ENCODE data around the gene WDR91.

The WDR91 gene

GRCh38 chr7:135158874-135159273, 52.5 kb downstream of the WDR91 start:
- peak overlapping the region in 1 of 3 experiments; percentile 24 for H3K27ac Mint-ChIP-seq

GRCh38 chr7:135158141-135158655, 53.1 kb downstream of the WDR91 start:
- Mint-ChIP-seq H3K4me3 (no peak overlapping the region), H3K27ac (no peak overlapping the region), H3K4me1 (peaks cover 29% of the 10 kb centered on the region), H3K27me3 (ENCODE audit: low read depth) (no peaks in the 10 kb centered on the region), H3K9me3 (peaks cover 61% of the 10 kb centered on the region), H3K36me3 (ENCODE audit: low read depth) (peaks cover 76% of the 10 kb centered on the region)
- no peak for TF ChIP-seq CTCF (IDR thresholded peaks at IDR 0.05; ENCODE audit: unreplicated experiment in 3 of 3)

More at GRCh38 chr7:135158874-135159273, 52.5 kb downstream of the WDR91 start:
- TF ChIP-seq CTCF (IDR thresholded peaks at IDR 0.05; ENCODE audit: unreplicated experiment in 3 of 3): no peak
- Mint-ChIP-seq H3K4me1 (peaks cover 29% of the 10 kb centered on the region), H3K27me3 (ENCODE audit: low read depth) (no peaks in the 10 kb centered on the region), H3K9me3 (peaks cover 57% of the 10 kb centered on the region), H3K4me3 (no peak overlapping the region), H3K36me3 (ENCODE audit: low read depth) (peaks cover 74% of the 10 kb centered on the region)

GRCh38 chr7:135156290-135156689, 55.0 kb downstream of the WDR91 start:
- H3K9me3 Mint-ChIP-seq: peaks cover 53% of the 10 kb centered on the region
- no peak overlapping the region for H3K27ac Mint-ChIP-seq
- no peaks in the 10 kb centered on the region for H3K27me3 Mint-ChIP-seq (ENCODE audit: low read depth)
- H3K36me3 Mint-ChIP-seq (ENCODE audit: low read depth): peaks cover 65% of the 10 kb centered on the region
- TF ChIP-seq CTCF (IDR thresholded peaks at IDR 0.05; ENCODE audit: unreplicated experiment in 3 of 3): no peak
- H3K4me1 Mint-ChIP-seq: peaks cover 24% of the 10 kb centered on the region
- H3K4me3 Mint-ChIP-seq: no peak overlapping the region

- Mint-ChIP-seq H3K27me3 (ENCODE audit: low read depth) (no peaks in the 10 kb centered on the region), H3K4me3 (no peak overlapping the region), H3K4me1 (peaks cover 11% of the 10 kb centered on the region), H3K9me3 (peaks cover 47% of the 10 kb centered on the region), H3K36me3 (ENCODE audit: low read depth) (peaks cover 52% of the 10 kb centered on the region), H3K27ac (no peak overlapping the region)
- no peak for TF ChIP-seq CTCF (IDR thresholded peaks at IDR 0.05; ENCODE audit: unreplicated experiment in 3 of 3)
These were observed 56.6 kb downstream of the WDR91 start for GRCh38 chr7:135154734-135155133.

- Mint-ChIP-seq H3K4me1 (peaks cover 6% of the 10 kb centered on the region), H3K27me3 (ENCODE audit: low read depth) (no peaks in the 10 kb centered on the region), H3K4me3 (peak overlapping the region in 1 of 3 experiments; percentile 4), H3K36me3 (ENCODE audit: low read depth) (peaks cover 40% of the 10 kb centered on the region), H3K9me3 (peaks cover 41% of the 10 kb centered on the region), H3K27ac (peak overlapping the region; percentile 85 to 96 (median 89))
- TF ChIP-seq CTCF (IDR thresholded peaks at IDR 0.05; ENCODE audit: unreplicated experiment in 3 of 3): no peak
These were observed 58.9 kb downstream of the WDR91 start for GRCh38 chr7:135152442-135152841.

GRCh38 chr7:135151533-135151932, 59.8 kb downstream of the WDR91 start:
- H3K9me3 Mint-ChIP-seq: peaks cover 33% of the 10 kb centered on the region
- no peaks in the 10 kb centered on the region for H3K27me3 Mint-ChIP-seq (ENCODE audit: low read depth)
- peaks cover 6% of the 10 kb centered on the region for H3K4me1 Mint-ChIP-seq
- peaks cover 31% of the 10 kb centered on the region for H3K36me3 Mint-ChIP-seq (ENCODE audit: low read depth)
- no peak for TF ChIP-seq CTCF (IDR thresholded peaks at IDR 0.05; ENCODE audit: unreplicated experiment in 3 of 3)
- H3K4me3 Mint-ChIP-seq: peak overlapping the region in 1 of 3 experiments; percentile 29
- H3K27ac Mint-ChIP-seq: peak overlapping the region; percentile 51 to 73 (median 64)

All from nephron (organoid).